ENCODE results near the gene CTXN1. TPM values are rescaled to one million over a fixed set of nuclear protein-coding genes. Genes with fewer than 3 reads are reported as not detected.

CTXN1 gene
- total and polyA plus RNA-seq, 8 donors, result 4.2 to 13.3 (median 8.6) TPM

DNA sequence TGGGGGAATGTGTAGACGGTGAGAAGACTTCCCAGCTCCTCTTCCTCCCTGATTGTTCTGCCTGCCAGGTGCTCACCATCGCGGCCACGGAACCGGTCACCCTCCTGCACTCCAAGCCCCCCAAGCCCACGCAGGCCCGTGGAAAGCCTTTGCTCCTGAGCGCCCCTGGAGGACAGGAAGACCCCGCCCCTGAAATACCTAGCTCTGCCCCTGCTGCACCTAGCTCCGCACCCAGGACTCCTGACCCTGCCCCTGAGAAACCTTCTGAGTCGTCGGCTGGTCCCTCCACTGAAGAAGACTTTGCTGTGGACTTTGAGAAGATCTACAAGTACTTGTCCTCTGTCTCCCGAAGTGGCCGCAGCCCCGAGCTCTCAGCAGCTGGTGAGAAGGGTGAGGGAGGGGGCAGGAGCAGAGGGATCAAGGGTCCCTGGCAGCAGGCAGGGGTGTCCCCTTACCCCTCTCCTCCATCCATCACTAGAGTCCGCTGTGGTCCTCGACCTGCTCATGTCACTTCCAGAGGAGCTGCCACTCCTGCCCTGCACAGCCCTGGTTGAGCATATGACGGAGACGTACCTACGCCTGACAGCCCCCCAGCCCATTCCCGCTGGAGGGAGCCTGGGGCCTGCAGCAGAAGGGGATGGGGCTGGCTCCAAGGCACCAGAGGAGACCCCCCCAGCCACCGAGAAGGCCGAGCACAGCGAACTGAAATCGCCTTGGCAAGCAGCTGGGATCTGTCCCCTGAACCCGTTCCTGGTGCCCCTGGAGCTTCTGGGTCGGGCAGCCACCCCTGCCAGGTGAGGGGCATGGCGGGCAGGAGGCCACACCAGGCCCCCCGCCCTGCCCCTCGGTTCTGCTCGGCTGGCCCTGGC is 3.7 kb downstream of the CTXN1 start:
- Histone ChIP-seq H3K27me3 (peaks cover 20 to 40% of the 10 kb centered on the region in 2 donors), H3K9me3 (no peaks in the 10 kb centered on the region), H3K4me3 (peak overlapping the region in 1 of 2 donors; percentile 72), H3K4me1 (peaks cover 27 to 66% of the 10 kb centered on the region in 2 donors), H3K27ac (no peak overlapping the region), H3K36me3 (peaks cover 0 to 25% of the 10 kb centered on the region in 2 donors)
- DNase-seq, result peak in 1 of 4 donors; percentile 69
- no peak for ATAC-seq
- TF ChIP-seq, protein P1, sequence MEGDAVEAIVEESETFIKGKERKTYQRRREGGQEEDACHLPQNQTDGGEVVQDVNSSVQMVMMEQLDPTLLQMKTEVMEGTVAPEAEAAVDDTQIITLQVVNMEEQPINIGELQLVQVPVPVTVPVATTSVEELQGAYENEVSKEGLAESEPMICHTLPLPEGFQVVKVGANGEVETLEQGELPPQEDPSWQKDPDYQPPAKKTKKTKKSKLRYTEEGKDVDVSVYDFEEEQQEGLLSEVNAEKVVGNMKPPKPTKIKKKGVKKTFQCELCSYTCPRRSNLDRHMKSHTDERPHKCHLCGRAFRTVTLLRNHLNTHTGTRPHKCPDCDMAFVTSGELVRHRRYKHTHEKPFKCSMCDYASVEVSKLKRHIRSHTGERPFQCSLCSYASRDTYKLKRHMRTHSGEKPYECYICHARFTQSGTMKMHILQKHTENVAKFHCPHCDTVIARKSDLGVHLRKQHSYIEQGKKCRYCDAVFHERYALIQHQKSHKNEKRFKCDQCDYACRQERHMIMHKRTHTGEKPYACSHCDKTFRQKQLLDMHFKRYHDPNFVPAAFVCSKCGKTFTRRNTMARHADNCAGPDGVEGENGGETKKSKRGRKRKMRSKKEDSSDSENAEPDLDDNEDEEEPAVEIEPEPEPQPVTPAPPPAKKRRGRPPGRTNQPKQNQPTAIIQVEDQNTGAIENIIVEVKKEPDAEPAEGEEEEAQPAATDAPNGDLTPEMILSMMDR (IDR thresholded peaks at IDR 0.05), result no peak
- intact Hi-C loops (cut with DNase I), result no loop called here

DNA sequence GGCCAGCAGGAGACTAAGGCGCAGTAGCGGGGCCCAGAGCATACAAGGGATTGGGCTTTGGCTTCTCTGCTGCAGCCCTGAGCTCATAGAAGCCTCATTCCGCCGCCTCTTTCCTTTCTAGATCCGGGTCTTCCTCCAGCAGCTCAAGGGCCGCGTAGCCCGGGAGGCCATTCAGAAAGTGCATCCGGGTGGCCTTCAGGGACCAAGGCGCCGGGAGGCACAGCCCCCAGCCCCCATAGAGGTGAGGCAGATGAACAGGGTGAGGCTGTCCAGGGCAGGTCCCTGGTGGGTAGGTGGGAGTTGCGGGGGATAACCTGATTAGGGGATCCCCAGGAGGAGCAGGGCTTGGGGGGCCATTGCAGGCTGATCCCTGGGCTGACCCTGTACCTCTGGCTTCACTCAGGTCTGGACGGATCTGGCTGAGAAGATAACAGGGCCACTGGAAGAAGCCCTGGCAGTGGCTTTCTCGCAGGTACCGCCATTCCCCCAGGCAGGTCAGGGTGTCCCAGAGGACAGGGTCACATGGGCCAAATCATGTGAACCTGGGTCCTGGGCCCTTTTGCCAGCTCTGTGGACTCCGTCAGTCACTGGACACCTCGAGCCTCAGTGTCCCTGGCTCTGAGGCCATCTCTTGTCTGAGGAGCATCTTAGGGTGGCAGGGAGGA is 4.5 kb downstream of the CTXN1 start:
- Histone ChIP-seq H3K9me3 (no peaks in the 10 kb centered on the region), H3K27me3 (peaks cover 28 to 47% of the 10 kb centered on the region in 2 donors), H3K4me3 (peak overlapping the region; percentile 19 to 72), H3K27ac (peak overlapping the region; percentile 40 to 86), H3K4me1 (peaks cover 28 to 69% of the 10 kb centered on the region in 2 donors), H3K36me3 (peaks cover 0 to 21% of the 10 kb centered on the region in 2 donors)
- TF ChIP-seq, protein P1 (IDR thresholded peaks at IDR 0.05), result no peak
- intact Hi-C loops (cut with DNase I), result no loop called here
- ATAC-seq, result no peak
- DNase-seq, result no peak

DNA sequence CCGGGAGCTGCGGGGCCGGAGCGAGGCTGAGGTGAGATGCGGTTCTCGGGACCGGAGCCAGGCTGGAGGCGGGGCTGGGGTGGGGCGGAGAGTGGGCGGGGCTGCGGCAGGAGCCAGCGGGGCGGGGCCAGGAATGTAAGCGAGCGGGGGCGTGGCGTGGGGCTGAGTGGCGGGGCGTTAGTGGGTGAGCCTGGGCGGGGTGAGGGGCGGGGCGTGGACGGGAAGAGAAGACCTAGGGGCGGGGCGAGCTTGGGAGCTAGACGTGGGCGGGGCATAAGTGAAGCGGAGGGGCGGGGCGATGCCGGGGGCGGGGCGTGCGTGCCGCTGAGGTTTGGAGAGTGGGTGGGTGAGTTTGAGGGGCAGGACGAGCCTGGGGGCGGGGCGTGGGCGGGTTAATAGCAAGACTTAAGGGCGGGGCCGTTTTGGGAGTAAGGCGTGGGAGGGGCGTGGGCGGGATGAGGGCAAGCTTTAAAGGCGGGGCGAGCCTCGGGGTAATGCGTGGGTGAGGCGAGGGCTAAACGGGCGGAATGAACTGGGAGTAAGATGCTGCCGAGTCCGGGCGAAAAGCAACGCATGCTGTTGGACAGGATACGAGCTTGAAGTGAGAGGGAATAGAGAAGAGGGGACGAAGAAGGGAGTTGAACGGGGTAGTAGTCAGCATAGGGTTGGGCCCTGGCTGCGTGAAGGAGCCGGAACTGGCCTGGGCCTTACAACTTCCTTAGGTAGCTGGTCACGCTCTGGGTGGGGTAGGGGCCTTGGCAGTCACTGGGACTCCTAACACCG is 5.2 kb downstream of the CTXN1 start:
- H3K27me3 ChIP-seq, result peaks cover 35 to 54% of the 10 kb centered on the region in 2 donors
- peaks cover 0 to 21% of the 10 kb centered on the region in 2 donors for H3K36me3 ChIP-seq
- peak overlapping the region; percentile 57 to 72 for H3K4me3 ChIP-seq
- intact Hi-C loops (cut with DNase I), result no loop called here
- ATAC-seq (peak; percentile 89), DNase-seq (peak; percentile 90 to 100 (median 98))
- H3K9me3 ChIP-seq, result no peaks in the 10 kb centered on the region
- H3K4me1 ChIP-seq, result peaks cover 33 to 71% of the 10 kb centered on the region in 2 donors
- H3K27ac ChIP-seq, result peak overlapping the region; percentile 87 to 92
- TF ChIP-seq, protein P1 (IDR thresholded peaks at IDR 0.05), result no peak

DNA sequence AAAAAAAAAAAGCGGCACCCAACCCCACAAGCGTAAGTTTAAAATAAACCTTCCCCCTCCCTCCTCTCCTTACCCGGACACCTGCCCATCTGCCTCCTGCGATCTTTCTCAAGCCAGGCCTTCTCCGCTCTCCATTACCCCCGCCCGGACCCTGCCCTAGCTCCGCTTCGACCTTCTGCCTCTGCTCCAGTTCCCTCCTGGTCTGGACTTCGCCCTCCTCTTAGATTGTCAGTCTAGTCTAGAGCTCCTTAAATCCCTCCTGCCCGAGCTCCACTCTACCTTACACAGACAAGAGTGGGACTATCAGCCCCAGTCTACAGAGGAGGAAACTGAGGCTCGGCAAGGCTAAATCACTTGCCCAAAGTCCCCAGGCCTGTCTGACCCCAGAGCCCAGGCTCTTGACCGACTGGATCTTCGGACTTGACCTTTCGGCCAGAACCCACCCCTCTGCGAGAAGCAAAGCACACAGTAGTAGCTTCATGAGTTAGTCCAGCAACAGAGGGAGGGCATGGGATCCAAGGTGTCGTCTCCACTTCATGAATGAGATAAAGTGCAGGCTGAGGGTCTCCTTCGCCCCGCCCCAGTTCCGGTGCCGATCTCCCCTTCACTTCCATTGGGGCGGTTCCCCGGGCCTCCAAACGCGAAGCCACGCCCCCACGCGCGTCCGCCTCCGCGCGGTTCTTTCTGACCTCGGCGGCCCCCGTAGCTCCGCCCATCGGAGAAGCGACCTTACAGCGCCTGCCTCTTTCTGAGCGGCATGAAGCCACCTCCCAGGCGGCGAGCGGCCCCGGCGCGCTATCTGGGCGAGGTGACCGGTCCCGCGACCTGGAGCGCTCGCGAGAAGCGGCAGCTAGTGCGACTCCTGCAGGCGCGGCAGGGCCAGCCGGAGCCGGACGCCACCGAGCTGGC is 6.1 kb downstream of the CTXN1 start, which contains the start of gene SNAPC2:
Gene SNAPC2, plus strand, starts transcription at position 729 of the 909 bp plus-strand sequence. Its CDS starts 29 bp downstream, at position 758.
- no peaks in the 10 kb centered on the region for H3K9me3 ChIP-seq
- peaks cover 28 to 65% of the 10 kb centered on the region in 2 donors for H3K4me1 ChIP-seq
- H3K27me3 ChIP-seq, result peaks cover 42 to 54% of the 10 kb centered on the region in 2 donors
- peak; percentile 74 for ATAC-seq
- TF ChIP-seq, protein P1 (IDR thresholded peaks at IDR 0.05), result no peak
- DNase-seq, result peak; percentile 94 to 97 (median 96)
- intact Hi-C loops (cut with DNase I), result no loop called here
- H3K36me3 ChIP-seq, result peaks cover 0 to 21% of the 10 kb centered on the region in 2 donors
- peak within 1 kb of the TSS; percentile 87 to 92 for H3K27ac ChIP-seq
- peak within 1 kb of the TSS; percentile 57 to 72 for H3K4me3 ChIP-seq

Measured in left lung (tissue), 10 donors.